Astrocyte of the spinal cord (primary cell): Measurements from ENCODE around the gene ZNF670.

ENCODE experiments used
- DNase-seq: peaks from one replicate; pipeline ENCODE4 v3.0.0; 2011; ENCODE audit warnings: low read depth, low spot score
- H3K4me3 ChIP-seq: 2 replicates; pipeline ENCODE4 v1.5.1; 2011; ENCODE audit warnings: low read depth, mild to moderate bottlenecking, low read length, moderate library complexity
- in situ Hi-C: cut with HindIII; loops from 2 replicates; pipeline ENCODE4 v1.10.0; 2017; ENCODE audit warnings: low sequenced_read_pairs
- TF ChIP-seq, protein P1 (sequence below): IDR thresholded peaks from 2 replicates; pipeline ENCODE4 v1.5.1; 2012; ENCODE audit warnings: low read depth, mild to moderate bottlenecking, low read length, inconsistent platforms

The ZNF670 gene

DNA sequence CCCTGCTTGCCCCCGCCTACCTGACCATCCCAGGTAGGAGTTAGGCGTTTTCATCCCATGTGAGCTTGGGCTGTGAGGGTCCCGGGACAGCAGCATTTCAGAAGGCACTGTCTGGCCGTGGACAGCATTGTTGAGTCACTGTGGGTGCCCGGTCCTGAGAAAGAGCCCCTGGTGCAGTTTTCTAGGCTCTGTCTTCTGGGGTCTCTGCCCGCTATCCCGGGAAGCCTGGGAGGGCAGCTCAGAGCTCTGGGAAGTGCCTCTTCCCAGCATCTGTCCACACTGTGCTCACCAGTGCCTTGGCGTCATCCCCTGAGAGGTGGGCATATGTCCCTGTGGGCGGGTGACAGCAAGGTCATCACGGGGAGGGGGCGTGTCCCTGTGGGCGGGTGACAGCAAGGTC lies 36.9 kb upstream of the ZNF670 start:
- no peak overlapping the region for H3K4me3 ChIP-seq
- TF ChIP-seq, protein P1, sequence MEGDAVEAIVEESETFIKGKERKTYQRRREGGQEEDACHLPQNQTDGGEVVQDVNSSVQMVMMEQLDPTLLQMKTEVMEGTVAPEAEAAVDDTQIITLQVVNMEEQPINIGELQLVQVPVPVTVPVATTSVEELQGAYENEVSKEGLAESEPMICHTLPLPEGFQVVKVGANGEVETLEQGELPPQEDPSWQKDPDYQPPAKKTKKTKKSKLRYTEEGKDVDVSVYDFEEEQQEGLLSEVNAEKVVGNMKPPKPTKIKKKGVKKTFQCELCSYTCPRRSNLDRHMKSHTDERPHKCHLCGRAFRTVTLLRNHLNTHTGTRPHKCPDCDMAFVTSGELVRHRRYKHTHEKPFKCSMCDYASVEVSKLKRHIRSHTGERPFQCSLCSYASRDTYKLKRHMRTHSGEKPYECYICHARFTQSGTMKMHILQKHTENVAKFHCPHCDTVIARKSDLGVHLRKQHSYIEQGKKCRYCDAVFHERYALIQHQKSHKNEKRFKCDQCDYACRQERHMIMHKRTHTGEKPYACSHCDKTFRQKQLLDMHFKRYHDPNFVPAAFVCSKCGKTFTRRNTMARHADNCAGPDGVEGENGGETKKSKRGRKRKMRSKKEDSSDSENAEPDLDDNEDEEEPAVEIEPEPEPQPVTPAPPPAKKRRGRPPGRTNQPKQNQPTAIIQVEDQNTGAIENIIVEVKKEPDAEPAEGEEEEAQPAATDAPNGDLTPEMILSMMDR = no peak
- in situ Hi-C loops = no loop called here
- DNase-seq = no peak

DNA sequence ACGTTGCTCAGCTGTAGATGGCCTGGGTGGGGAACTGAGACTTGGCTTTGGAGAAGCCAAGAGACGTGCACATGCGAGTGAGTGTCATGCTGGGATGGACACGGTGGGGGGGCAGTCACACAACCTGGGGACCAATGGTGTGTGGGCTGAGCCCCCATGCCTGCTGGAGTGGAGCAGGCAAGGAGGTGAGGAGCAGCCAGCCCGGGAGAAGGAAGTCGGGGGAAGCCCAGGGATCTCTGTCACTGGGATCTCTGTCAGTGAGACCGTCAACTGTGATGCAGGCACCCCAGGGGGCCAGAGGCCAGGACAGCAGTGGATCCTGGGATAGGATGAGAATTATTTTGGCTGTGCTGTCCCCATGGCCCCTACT lies 36.5 kb upstream of the ZNF670 start:
- no peak overlapping the region for H3K4me3 ChIP-seq
- DNase-seq = no peak
- TF ChIP-seq, protein P1 = no peak
- in situ Hi-C loops = no loop called here

GRCh38 chr1:247114351-247115140 lies 35.9 kb upstream of the ZNF670 start:
- H3K4me3 ChIP-seq = no peak overlapping the region
- TF ChIP-seq, protein P1 = no peak
- in situ Hi-C loops = no loop called here
- no peak for DNase-seq

GRCh38 chr1:247113733-247114271 lies 35.2 kb upstream of the ZNF670 start:
- H3K4me3 ChIP-seq = no peak overlapping the region
- no peak for DNase-seq
- in situ Hi-C loops = no loop called here
- TF ChIP-seq, protein P1 = no peak

GRCh38 chr1:247113094-247113497 lies 34.5 kb upstream of the ZNF670 start:
- DNase-seq = peak; percentile 23
- H3K4me3 ChIP-seq = no peak overlapping the region
- TF ChIP-seq, protein P1 = no peak
- in situ Hi-C loops = no loop called here

DNA sequence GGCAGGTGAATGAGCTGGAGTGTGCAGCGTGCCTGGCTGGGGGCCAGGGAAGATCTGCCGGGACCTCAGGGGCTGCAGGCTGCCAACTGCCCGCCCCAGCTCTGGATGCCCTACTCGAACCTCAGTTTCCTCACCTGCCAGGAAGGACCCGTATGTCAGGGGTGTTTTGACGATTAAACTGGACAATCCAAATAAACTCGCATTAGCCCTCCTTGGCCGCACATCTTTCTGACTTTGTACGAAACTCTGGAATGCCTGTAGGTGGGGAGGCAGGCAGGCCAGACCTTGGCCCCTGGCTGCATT lies 33.8 kb upstream of the ZNF670 start:
- no peak overlapping the region for H3K4me3 ChIP-seq
- in situ Hi-C loops = no loop called here
- TF ChIP-seq, protein P1 = no peak
- DNase-seq = no peak
